GM19468 (cell line): ENCODE results near the gene PGGHG.

Experiments
- ATAC-seq: cut with Tn5 transposase; IDR thresholded peaks from one replicate; pipeline ENCODE4 v1.9.1; 2021; ENCODE audit warnings: mild to moderate bottlenecking, moderate library complexity, moderate number of reproducible peaks; ENCODE audit not compliant: unreplicated experiment; ENCODE audit errors: extremely low read depth

Gene PGGHG

GRCh38 chr11:344836-345578 is 56.1 kb downstream of the PGGHG start:
- ATAC-seq: no peak
